SIG-M5 treated with dmso at 0.1 percent for 504 hours (cell line): ENCODE results near the gene ZKSCAN4.

ENCODE experiments used
- DNase-seq: peaks from one replicate; lab custom pipeline; 2025; ENCODE audit not compliant: unreplicated experiment; lab: John Stamatoyannopoulos, UW

The ZKSCAN4 gene

DNA sequence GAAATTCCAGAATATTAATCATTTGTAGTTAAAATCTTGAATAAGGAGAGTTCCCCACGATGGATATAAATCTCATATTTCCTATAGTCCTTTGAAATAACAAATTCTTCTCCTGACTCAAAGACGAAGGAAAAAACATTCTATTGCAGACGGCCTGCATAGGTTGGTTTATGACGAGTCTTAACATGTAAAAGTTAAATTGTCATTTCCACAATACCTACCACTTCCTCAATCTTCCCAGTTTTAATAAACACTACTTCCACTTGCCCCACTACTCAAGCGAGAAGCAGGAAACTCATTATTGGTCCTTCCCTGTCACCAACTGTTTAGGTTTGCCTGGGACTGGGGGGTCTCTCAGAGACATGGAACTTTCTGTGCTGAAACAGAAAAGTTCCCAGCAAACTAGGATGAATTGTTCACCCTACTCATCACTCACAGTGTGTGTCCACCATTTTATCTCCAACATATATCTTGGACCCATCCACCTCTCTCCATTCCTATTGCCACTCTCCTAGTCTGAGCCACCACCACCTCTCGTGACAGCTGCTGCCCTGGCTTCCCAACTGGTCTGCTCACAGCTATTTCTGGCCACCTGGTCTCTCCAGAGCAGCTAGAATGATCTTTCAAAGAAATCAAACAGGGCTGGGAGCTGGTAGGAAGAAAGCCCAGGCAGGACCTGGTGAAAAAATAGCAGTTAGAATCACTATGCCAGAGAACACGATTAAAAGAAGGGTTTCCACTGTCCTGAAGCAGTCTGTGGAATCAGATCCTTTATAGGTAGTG lies 42.1 kb downstream of the ZKSCAN4 start:
- no peak for DNase-seq

DNA sequence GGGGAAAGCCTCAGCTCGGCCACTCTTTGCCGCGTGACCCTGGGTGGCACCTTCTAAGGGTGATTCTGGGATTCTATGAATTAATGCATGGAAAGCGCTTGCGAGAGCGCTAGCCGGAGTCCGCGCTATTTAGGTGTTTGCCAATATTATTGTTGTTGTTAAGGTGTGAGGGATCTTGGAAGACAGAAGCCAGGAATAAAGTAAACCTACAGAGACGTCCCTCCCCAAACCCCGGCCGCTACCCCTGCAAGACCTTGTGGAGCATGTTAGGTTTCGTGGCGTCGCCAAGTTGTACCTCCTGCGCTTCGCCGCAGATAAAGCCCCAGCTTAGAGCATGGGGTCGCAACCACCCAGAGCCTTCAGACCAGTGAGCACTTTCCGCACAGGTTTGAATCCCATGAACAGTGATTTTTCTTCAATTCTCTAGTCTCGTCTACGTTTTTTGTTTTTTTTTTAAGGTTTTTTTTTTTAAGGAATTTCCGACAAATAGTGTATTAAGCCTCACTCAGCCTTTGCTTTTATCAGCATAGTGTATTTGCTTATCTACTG lies 43.9 kb downstream of the ZKSCAN4 start:
- no peak for DNase-seq

DNA sequence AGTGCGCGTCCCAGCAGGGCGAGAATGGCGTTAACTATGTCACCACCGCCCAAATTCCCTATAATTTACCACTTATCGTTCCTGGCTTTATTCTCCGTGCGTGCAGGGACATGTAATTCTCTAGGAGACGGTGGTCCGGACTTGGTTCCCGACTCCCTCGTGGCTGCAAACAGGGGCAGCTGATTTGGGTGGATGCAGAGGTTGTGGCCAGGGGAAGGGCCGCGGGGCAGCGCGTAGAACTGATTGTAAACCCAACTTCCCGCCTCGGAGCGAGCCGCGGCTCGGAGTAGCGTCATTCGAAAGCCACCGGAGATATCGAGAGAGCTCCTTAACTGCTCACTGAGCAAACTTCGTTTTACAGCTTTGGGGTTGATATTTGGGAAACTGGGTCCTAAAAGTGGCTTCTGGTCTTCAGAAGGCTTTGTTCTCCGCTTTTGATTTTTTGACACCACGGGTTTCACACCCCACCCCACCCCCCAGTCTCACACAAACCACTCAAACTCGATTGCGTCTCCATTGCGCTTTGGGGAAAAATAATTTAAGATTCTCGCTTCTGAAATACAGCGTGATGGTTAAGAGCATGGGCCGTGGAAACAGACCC lies 44.5 kb downstream of the ZKSCAN4 start:
- peak; percentile 34 for DNase-seq

DNA sequence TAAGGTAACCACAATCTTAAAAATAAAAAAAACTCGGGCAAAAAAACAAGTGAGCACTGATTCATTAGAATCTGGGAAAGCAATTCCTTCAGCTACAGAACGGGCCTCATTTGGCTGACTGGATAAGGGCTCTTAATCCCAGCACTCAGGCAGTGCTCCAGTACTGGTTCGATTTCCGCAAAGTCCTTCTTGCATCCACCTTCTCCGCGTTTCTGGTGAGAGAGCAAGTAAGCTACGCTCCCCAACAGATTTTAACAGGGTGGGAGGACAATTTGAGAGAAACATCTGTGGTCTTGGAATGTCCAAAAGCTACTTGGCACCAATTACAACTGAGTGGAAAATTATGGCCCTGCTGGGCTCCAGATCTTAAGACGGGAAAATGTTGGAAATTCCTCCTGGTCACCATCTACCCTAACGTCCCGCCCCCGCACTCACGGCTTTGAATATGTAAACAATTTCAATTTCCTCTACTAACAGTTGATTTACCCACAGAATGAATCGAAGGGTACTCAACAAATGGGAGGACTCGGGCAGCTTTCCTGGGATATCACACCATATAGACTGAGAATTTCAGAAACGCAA lies 45.0 kb downstream of the ZKSCAN4 start:
- no peak for DNase-seq

DNA sequence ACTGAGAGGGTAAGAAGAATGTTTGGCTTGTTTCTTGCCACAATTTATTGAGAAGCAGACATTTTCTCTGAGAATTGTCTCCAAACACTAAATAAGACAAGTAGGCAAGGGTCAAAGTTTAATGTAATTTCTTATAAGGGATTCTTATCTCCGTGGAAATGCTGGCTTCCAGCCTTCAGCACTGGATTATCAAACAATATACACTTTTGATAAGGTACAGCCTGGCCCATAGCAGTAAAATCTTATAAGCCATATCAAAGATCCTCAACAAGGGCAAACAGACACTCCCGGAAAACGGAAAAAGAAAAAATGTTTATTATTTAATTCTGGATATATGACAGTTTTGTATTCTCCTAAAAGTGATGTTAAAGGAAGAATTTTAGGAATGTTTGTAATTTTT lies 45.5 kb downstream of the ZKSCAN4 start:
- DNase-seq, result no peak

DNA sequence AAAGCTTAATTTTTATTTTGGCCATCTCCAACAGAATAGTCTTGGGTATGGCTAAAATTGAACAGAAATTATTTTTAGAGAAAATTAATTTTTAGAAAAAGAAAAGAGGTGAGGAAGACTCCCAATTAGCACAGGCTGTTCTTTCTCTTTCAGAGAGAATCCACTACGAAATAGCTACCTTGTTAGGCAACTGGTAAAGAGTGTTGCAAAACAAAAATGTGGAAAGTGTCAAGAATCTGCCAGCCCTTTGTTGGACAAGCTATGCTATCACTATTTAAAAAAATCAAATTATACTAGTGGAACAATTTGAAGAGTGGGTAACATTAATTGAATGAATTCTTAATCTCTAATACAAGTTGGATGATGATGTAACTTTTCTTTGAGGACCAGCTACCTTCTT lies 46.2 kb downstream of the ZKSCAN4 start:
- peak; percentile 56 for DNase-seq

DNA sequence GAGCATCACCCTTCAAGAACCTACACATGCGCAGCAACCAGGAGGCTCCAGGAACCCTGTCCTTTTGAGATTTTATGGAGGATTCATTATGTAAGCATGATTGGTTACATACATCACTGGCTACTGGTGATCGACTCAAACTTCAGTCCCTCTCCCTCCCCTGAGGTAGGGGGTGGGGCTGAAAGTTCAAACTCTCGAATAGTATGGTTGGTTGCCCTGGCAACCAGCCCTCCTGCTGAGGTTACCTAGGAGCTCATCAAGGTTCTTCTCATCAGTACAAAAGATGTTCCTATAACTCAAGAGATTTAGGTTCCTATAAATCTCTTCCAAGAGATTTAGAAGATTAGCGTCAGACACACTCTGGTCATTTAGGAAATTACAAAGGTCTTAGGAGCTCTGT lies 48.9 kb downstream of the ZKSCAN4 start:
- DNase-seq, result no peak

DNA sequence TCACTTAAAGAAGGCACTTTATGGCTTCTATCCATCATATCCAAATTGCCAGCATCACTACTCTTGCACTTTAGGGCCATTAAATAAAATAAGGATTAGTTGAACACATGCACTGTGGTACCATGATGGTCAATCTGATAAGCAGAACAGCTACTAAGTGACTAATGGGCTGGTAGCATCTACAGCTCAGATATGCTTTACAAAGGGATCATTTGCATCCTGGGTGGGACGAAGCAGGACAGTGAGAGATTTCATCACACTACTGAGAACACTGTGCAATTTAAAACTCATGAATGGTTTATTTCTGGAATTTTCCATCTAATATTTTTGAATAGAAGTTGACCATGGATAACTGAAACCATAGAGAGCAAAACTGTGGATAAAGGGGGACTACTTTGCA lies 52.0 kb downstream of the ZKSCAN4 start:
- DNase-seq, result no peak
